Keratinocyte (primary cell): Measurements from ENCODE around the gene TMEM143. TPM values are rescaled to one million over a fixed set of nuclear protein-coding genes. Genes with fewer than 3 reads are reported as not detected.

Source experiments
- DNase-seq: peaks from one replicate; pipeline ENCODE4 v3.0.0-alpha.2; 2011; ENCODE audit warnings: low read depth, missing footprints, low spot score
- FAIRE-seq: peaks from 2 replicates; lab custom pipeline; 2011; peaks lifted over from hg19 to GRCh38; lab: Jason Lieb, UNC
- H2AFZ ChIP-seq: 2 replicates; pipeline ENCODE4 v1.6.0; 2012; ENCODE audit warnings: low read length, control low read depth, inconsistent platforms; ENCODE audit not compliant: control insufficient read depth
- H3K27ac ChIP-seq: 2 replicates; pipeline ENCODE4 v1.5.1; 2011; ENCODE audit warnings: low read length; ENCODE audit not compliant: control insufficient read depth, insufficient read depth
- H3K27me3 ChIP-seq: 3 replicates; pipeline ENCODE4 v1.6.0; 2011; ENCODE audit warnings: low read length; ENCODE audit not compliant: control insufficient read depth, insufficient read depth; ENCODE audit errors: extremely low read depth
- H3K36me3 ChIP-seq, 2 experiments: 2 replicates in 1 of 2; 3 replicates in 1 of 2; pipeline ENCODE4 v1.5.1; 2011; ENCODE audit warnings: low read length in 2 of 2, mild to moderate bottlenecking in 1 of 2; ENCODE audit not compliant: control insufficient read depth in 2 of 2, insufficient read depth in 2 of 2; ENCODE audit errors: extremely low read depth in 1 of 2
- H3K4me1 ChIP-seq: 3 replicates; pipeline ENCODE4 v1.5.1; 2011; ENCODE audit warnings: low read length; ENCODE audit not compliant: control insufficient read depth, insufficient read depth; ENCODE audit errors: extremely low read depth
- H3K4me2 ChIP-seq: 3 replicates; pipeline ENCODE4 v1.6.0; 2011; ENCODE audit warnings: low read depth, low read length; ENCODE audit not compliant: control insufficient read depth, insufficient read depth; ENCODE audit errors: extremely low read depth
- H3K4me3 ChIP-seq, 3 experiments: fragments of 200-600 bp in 1 of 3; sonication (generic) in 1 of 3; 2 replicates in 2 of 3; 3 replicates in 1 of 3; pipeline ENCODE4 v1.5.1; 2011 to 2016; ENCODE audit warnings: low read length in 3 of 3, mild to moderate bottlenecking in 3 of 3, control low read depth in 2 of 3, inconsistent platforms in 1 of 3, low read depth in 1 of 3, mixed read lengths in 1 of 3, mixed run types in 1 of 3, moderate library complexity in 1 of 3; ENCODE audit not compliant: control insufficient read depth in 2 of 3, insufficient read depth in 2 of 3; ENCODE audit errors: extremely low read depth in 1 of 3
- H3K79me2 ChIP-seq: 2 replicates; pipeline ENCODE4 v1.6.0; 2012; ENCODE audit warnings: low read length; ENCODE audit not compliant: control insufficient read depth, insufficient read depth
- H3K9ac ChIP-seq: 3 replicates; pipeline ENCODE4 v1.6.0; 2011; ENCODE audit warnings: low read length; ENCODE audit not compliant: control insufficient read depth, insufficient read depth; ENCODE audit errors: extremely low read depth
- H3K9me1 ChIP-seq: 3 replicates; pipeline ENCODE4 v1.6.0; 2011; ENCODE audit warnings: low read length; ENCODE audit not compliant: control insufficient read depth, insufficient read depth; ENCODE audit errors: extremely low read depth
- H3K9me3 ChIP-seq: 2 replicates; pipeline ENCODE4 v1.5.1; 2012; ENCODE audit warnings: low read depth, low read length; ENCODE audit not compliant: control insufficient read depth
- H4K20me1 ChIP-seq: 3 replicates; pipeline ENCODE4 v1.6.0; 2011; ENCODE audit warnings: low read length; ENCODE audit not compliant: control insufficient read depth, insufficient read depth; ENCODE audit errors: extremely low read depth
- EZH2 ChIP-seq: IDR thresholded peaks from one replicate; pipeline ENCODE4 v1.6.1; 2012; ENCODE audit warnings: inconsistent platforms, mild to moderate bottlenecking, low read length, moderate library complexity
- dilution Hi-C: fragments of 300-500 bp; cut with MboI; formaldehyde crosslinking; loops from one replicate; pipeline ENCODE4 v1.7.0; 2020; ENCODE audit warnings: low sequenced_read_pairs; ENCODE audit not compliant: extremely low pct_ligation_motif_present
- polyA plus RNA-seq, 5 experiments: library from polyadenylated mRNA; depleted of rRNA in 3 of 5; stranded (reverse) in 3 of 5; stranded (forward) in 1 of 5; unstranded in 1 of 5; fragments of >200 nt; gene quantifications; 1 replicate in 1 of 5; 2 replicates in 3 of 5; 3 replicates in 1 of 5; pipeline versions ENCODE4 v1.2.1 to v1.2.3, GENCODE V29; 2011 to 2012; ENCODE audit warnings: missing spikeins in 2 of 5, low read depth in 1 of 5, low replicate concordance in 1 of 5
- TF ChIP-seq, protein P1 (sequence below), 3 experiments: IDR thresholded peaks in 1 of 3; conservative IDR thresholded peaks in 1 of 3; optimal IDR thresholded peaks in 1 of 3; 2 replicates in 2 of 3; 3 replicates in 1 of 3; pipeline versions ENCODE3 to v1.5.1; 2011; ENCODE audit warnings: low read length in 3 of 3, mild to moderate bottlenecking in 3 of 3, moderate library complexity in 2 of 3, control low read depth in 1 of 3, inconsistent platforms in 1 of 3; ENCODE audit not compliant: insufficient read depth in 2 of 3; ENCODE audit errors: extremely low read depth in 1 of 3

TMEM143 gene
- polyA plus RNA-seq, 1 donor (not counting 4 experiments of a cell fraction or from before 2014, with no cell fraction given): 2.9 TPM

- dilution Hi-C loops: no loop called here
- H3K4me1 ChIP-seq: peaks cover 29% of the 10 kb centered on the region
- peak overlapping the region; percentile 96 for H3K4me2 ChIP-seq
- H4K20me1 ChIP-seq: no peaks in the 10 kb centered on the region
- H2AFZ ChIP-seq: peak overlapping the region; percentile 91
- peak overlapping the region; percentile 50 to 77 (median 68) for H3K4me3 ChIP-seq
- peak overlapping the region; percentile 96 for H3K27ac ChIP-seq
- peaks cover 5% of the 10 kb centered on the region for H3K79me2 ChIP-seq
- no peaks in the 10 kb centered on the region for H3K9me3 ChIP-seq
- peak overlapping the region; percentile 91 for H3K9ac ChIP-seq
- no peak for TF ChIP-seq EZH2
- TF ChIP-seq, protein P1, sequence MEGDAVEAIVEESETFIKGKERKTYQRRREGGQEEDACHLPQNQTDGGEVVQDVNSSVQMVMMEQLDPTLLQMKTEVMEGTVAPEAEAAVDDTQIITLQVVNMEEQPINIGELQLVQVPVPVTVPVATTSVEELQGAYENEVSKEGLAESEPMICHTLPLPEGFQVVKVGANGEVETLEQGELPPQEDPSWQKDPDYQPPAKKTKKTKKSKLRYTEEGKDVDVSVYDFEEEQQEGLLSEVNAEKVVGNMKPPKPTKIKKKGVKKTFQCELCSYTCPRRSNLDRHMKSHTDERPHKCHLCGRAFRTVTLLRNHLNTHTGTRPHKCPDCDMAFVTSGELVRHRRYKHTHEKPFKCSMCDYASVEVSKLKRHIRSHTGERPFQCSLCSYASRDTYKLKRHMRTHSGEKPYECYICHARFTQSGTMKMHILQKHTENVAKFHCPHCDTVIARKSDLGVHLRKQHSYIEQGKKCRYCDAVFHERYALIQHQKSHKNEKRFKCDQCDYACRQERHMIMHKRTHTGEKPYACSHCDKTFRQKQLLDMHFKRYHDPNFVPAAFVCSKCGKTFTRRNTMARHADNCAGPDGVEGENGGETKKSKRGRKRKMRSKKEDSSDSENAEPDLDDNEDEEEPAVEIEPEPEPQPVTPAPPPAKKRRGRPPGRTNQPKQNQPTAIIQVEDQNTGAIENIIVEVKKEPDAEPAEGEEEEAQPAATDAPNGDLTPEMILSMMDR (optimal IDR thresholded peaks at IDR 0.05 in 1 of 3, IDR thresholded peaks at IDR 0.05 in 1 of 3, conservative IDR thresholded peaks at IDR 0.05 in 1 of 3; ENCODE audit: extremely low read depth in 1 of 3, insufficient read depth in 2 of 3, low read length in 3 of 3): no peak
- FAIRE-seq (no peak), DNase-seq (peak; percentile 80)
- no peaks in the 10 kb centered on the region for H3K27me3 ChIP-seq
- no peaks in the 10 kb centered on the region for H3K9me1 ChIP-seq
- H3K36me3 ChIP-seq: no peaks in the 10 kb centered on the region
Observed at GRCh38 chr19:48321372-48321621, 42.4 kb downstream of the TMEM143 start.

DNA sequence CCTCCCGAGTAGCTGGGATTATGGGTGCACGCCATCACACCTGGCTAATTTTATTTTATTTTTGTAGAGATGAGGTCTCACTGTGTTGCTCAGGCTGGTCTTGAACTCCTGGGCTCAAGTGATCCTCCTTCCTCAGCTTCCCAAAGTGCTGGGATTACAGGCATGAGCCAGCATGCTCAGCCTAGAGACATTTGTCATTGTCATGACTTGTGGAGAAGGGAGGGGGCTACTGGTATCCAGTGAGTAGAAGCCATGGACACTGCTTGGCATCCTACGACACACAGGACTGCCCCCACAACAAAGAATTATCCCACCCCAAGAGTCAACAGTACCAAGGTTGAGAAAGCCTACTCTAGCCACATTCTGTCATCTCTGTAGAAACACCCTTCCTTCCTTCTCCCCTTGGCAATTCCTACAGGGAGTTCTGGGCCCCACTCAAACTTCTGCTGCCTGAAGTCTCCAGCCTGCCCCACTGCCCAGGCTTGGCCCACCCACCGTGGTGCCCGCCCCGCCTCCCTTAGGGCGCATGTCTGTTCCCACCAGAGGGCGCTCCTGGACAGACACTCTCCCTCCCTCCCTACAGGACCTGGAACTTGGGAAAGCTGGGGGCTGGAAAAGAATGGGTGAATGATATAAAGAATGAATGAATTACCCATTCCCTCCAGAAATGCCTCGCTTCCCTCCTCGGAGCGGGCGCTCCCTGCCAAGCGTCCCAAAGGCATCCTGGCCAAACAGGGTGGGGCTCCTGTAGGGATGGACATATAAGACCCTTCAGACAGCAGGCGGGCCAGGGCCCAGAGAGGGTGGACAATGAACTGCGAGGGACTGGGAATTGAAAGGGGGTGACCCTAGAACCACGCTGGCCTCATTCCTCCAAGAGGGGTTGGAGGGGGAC, 43.8 kb downstream of the TMEM143 start:
- Histone ChIP-seq H3K4me1 (peaks cover 18% of the 10 kb centered on the region), H3K79me2 (no peaks in the 10 kb centered on the region), H2AFZ (no peak overlapping the region), H3K27ac (no peak overlapping the region), H3K4me2 (no peak overlapping the region), H3K9me3 (no peaks in the 10 kb centered on the region), H3K9ac (no peak overlapping the region), H3K27me3 (no peaks in the 10 kb centered on the region), H3K9me1 (no peaks in the 10 kb centered on the region), H3K36me3 (no peaks in the 10 kb centered on the region), H3K4me3 (no peak overlapping the region), H4K20me1 (no peaks in the 10 kb centered on the region)
- TF ChIP-seq, protein P1 (optimal IDR thresholded peaks at IDR 0.05 in 1 of 3, IDR thresholded peaks at IDR 0.05 in 1 of 3, conservative IDR thresholded peaks at IDR 0.05 in 1 of 3; ENCODE audit: extremely low read depth in 1 of 3, insufficient read depth in 2 of 3, low read length in 3 of 3): peak; percentile 72 to 91 (median 88)
- no peak for TF ChIP-seq EZH2
- DNase-seq (no peak), FAIRE-seq (no peak)
- dilution Hi-C loops: no loop called here
